GM03348 (cell line): ENCODE data around the gene SLC35E2B.
A peak's percentile ranks its signal among the peaks of the same experiment; 100 is the strongest.

Experiments
- DNase-seq: peaks from one replicate; pipeline ENCODE4 v3.0.0; 2012; ENCODE audit warnings: low spot score

SLC35E2B gene

GRCh38 chr1:1623631-1624442 is 68.8 kb downstream of the SLC35E2B start:
- DNase-seq, result no peak

- DNase-seq, result no peak
Measured at GRCh38 chr1:1623181-1623630, 69.4 kb downstream of the SLC35E2B start.

- no peak for DNase-seq
Measured at GRCh38 chr1:1622788-1623094, 69.9 kb downstream of the SLC35E2B start.

GRCh38 chr1:1622010-1622787 is 70.4 kb downstream of the SLC35E2B start:
- DNase-seq, result no peak

- DNase-seq, result no peak
Measured at GRCh38 chr1:1621173-1622009, 71.2 kb downstream of the SLC35E2B start.

GRCh38 chr1:1620433-1621139 is 72.0 kb downstream of the SLC35E2B start:
- DNase-seq, result no peak

- DNase-seq, result no peak
Measured at GRCh38 chr1:1619917-1620361, 72.7 kb downstream of the SLC35E2B start.

- DNase-seq, result no peak
Measured at GRCh38 chr1:1618396-1619068, 74.1 kb downstream of the SLC35E2B start.

DNA sequence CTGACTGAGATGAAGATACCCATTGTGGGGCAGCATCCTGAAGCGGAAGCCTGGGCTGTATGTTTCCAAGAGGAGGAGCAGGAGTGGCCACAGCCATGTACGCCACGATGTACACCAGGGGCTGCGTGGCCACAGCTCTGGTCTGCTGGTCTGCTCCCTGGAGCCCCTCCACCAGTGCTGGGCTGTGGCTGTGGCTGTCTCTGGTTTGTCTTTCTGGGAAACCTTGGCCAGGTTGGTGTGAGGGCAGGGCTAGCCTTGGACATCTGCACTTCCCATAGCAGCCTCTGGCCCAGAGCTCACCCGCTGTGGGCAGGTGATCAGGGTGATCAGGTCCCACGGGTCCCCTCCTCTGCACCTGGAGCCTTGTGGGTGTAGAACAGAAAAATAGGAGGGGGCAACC is 74.7 kb downstream of the SLC35E2B start:
- no peak for DNase-seq

DNA sequence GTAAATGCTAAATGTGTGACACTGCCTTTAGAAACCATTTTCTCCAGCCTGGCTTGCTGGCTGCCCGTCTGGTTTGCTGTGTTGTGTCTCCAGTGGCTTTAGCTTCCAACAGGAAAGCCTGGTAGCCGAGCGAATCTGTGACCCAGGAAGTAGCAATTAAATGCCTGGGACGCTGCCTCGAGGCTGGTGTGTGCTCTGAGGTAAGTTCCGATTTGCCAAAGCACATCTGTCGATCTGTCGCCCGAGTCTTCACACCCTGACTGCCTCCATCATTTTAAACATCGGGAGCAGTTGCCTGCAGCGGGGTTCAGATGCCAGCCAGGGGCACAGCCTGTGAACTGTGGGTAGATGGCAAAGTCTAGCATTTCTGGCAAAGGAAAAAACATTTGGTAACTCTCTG is 75.1 kb downstream of the SLC35E2B start:
- no peak for DNase-seq

DNA sequence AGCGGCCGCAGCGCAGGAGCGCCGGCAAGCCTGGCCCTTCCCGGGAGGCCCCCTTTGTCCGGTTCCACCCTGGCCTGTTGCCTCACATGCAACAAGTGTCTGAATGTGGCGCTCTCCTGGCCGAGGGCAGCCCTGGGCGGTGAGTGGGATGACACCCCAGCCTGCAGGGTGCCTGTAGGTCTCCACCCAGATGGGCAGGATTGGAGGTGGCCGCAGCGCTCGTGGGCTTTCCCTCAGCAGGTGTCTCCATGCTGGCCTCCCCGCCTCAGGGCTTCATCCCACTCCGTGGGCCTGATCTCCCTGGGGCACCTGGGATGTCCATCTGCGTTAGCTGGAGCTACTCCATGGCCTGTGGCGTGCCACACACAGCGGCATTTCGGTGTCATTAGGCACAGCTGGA is 75.8 kb downstream of the SLC35E2B start:
- DNase-seq, result no peak

DNA sequence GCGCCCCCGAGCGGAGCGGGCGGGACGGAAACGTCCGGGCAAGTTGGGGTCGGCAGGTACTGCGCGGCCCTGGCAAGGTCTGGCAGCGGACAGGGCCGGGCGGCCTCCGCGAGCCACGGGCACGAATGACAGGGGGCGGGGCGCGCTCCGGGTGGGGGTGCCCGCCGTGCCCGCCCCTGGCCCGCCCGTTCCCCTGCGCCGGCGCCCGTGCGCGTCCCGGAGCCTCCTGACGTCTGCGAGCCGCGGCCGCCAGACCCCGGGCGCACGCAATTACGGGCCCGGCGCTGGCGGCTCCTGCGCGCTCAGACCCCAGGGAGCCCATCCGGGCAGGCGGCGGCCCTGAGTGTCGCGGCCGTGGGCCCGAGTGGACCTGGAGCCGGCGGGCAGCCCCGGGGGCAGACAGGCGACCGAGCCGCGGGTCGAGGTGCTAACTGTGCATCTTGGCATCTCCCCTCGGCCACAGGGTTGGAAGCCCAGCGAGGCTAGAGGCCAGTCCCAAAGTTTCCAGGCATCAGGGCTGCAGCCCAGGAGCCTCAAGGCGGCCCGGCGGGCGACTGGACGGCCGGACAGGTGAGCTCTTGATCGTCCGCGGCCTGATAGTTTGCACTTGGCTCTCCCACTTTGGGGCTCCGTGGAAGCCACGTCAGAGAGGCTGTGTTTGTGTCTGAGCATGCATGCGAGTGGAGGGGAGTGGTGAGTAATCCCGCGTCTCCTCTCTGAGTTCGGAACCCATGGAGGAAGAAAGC is 76.4 kb downstream of the SLC35E2B start:
- DNase-seq, result peak; percentile 91

GRCh38 chr1:1615256-1616044 is 77.1 kb downstream of the SLC35E2B start, which contains the start of gene MIB2:
MIB2 (plus strand) TSS chr1:1615500; CDS start chr1:1623453, 7,953 bp downstream.
- DNase-seq, result peak; percentile 100

- DNase-seq, result no peak
Measured at GRCh38 chr1:1614954-1615255, 77.7 kb downstream of the SLC35E2B start.

- DNase-seq, result peak; percentile 70
Measured at GRCh38 chr1:1614204-1614953, 78.2 kb downstream of the SLC35E2B start.

DNA sequence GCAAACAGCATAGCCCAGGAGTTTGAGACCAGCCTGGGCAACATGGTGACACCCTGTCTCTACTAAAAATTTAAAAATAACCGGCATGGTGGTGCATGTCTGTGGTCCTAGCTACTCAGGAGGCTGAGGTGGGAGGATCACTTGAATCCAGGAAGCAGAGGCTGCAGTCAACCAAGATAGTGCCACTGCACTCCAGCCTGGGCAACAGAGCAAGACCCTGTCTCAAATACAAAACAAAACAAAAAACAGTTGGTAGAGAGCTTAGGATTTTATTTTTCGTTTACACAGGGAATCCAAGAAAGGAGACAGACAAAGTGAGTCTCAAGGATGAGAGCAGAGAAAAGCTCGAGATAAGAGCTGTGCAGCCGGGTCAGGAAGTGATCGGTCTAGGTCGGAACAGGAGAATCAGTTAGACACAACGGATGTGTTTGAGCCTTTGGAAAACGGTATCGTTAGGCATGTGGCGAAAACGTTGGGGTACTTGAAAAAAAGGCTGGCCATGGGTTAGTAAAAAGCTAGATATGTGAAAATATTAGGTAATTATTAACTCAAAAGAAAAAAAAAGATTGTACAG is 79.0 kb downstream of the SLC35E2B start:
- DNase-seq, result no peak

GRCh38 chr1:1612104-1612400 is 80.5 kb downstream of the SLC35E2B start:
- DNase-seq, result no peak

GRCh38 chr1:1610796-1611195 is 81.8 kb downstream of the SLC35E2B start:
- no peak for DNase-seq
